ENCODE measurements around the gene SCTR.

GRCh38 chr2:119472749-119473148 lies 51.5 kb downstream of the SCTR start:
- no peak for TF ChIP-seq CTCF (conservative IDR thresholded peaks at IDR 0.05 in 1 of 2, IDR thresholded peaks at IDR 0.05 in 1 of 2; ENCODE audit: extremely low read depth in 1 of 2, insufficient read depth in 1 of 2, low read depth in 1 of 2, low read length in 2 of 2)
- TF ChIP-seq EZH2 (IDR thresholded peaks at IDR 0.05; ENCODE audit: borderline replicate concordance, low read length), result no peak

All from mammary epithelial cell (primary cell).